Aorta (tissue), 5 donors: ENCODE measurements around the gene PMM2. TPM values are rescaled to one million over a fixed set of nuclear protein-coding genes. Genes with fewer than 3 reads are reported as not detected.
A peak's percentile ranks its signal among the peaks of the same experiment; 100 is the strongest.

Experiments used
- ATAC-seq: fragments of 200-7000 bp; cut with Tn5 transposase; one replicate; pipeline ENCODE4 v1.9.1; 2022; ENCODE audit warnings: moderate library complexity; ENCODE audit not compliant: low FRiP score
- DNase-seq, 2 donors: peaks; one replicate each; pipeline ENCODE4 v3.0.0-alpha.2; 2020
- H3K27ac ChIP-seq, 2 donors: one replicate each; pipeline ENCODE4 v1.5.1; 2013; ENCODE audit warnings: low read length in 2 of 2, mild to moderate bottlenecking in 2 of 2, moderate library complexity in 2 of 2, control low read depth in 1 of 2, inconsistent platforms in 1 of 2, low read depth in 1 of 2
- H3K27me3 ChIP-seq, 2 donors: one replicate each; pipeline ENCODE4 v1.6.1; 2013; ENCODE audit warnings: control low read depth in 1 of 2, low read length in 1 of 2, mild to moderate bottlenecking in 1 of 2, moderate library complexity in 1 of 2; ENCODE audit not compliant: insufficient read depth in 2 of 2, control insufficient read depth in 1 of 2
- H3K36me3 ChIP-seq, 2 donors: one replicate each; pipeline ENCODE4 v1.6.1; 2013; ENCODE audit warnings: control low read depth in 1 of 2, low read length in 1 of 2, mild to moderate bottlenecking in 1 of 2; ENCODE audit not compliant: insufficient read depth in 2 of 2, control insufficient read depth in 1 of 2
- H3K4me1 ChIP-seq, 2 donors: one replicate each; pipeline ENCODE4 v1.6.1; 2013; ENCODE audit warnings: low read length in 2 of 2, control low read depth in 1 of 2, mild to moderate bottlenecking in 1 of 2, moderate library complexity in 1 of 2; ENCODE audit not compliant: insufficient read depth in 2 of 2, control insufficient read depth in 1 of 2
- H3K4me3 ChIP-seq, 2 donors: one replicate each; pipeline ENCODE4 v1.5.1; 2013; ENCODE audit warnings: low read length in 2 of 2, control low read depth in 1 of 2, mild to moderate bottlenecking in 1 of 2
- H3K9me3 ChIP-seq: one replicate; pipeline ENCODE4 v1.6.1; 2013; ENCODE audit warnings: mild to moderate bottlenecking, low read length; ENCODE audit not compliant: control insufficient read depth
- WGBS, 2 donors: extraction: QIAGEN DNeasy Blood & Tissue Kit; methylation state at CpG; one replicate each; pipeline ENCODE4 v1.1.7; 2013; 5-methylcytosine and 5-hydroxymethylcytosine counted together
- intact Hi-C, 2 donors: fragments of 100-400 bp; cut with DNase I; formaldehyde crosslinking; loops; one replicate each; pipeline versions ENCODE4 v1.14.2 to v1.15.0; 2022
- polyA plus RNA-seq, 2 donors: library from polyadenylated mRNA; stranded (reverse); fragments of 200-250 nt; gene quantifications; one replicate each; pipeline ENCODE4 v1.2.3, GENCODE V29; 2013
- total RNA-seq, 2 donors: library from RNA; stranded (reverse); fragmentation: NEBNext Ultra II Directional; extraction: Animal tissue kit (Norgen Biotek cat#: 25700); gene quantifications; one replicate each; pipeline ENCODE4 v1.2.1, GENCODE V29; 2021
- donor health status: healthy with polysubstance abuse.
- donor health status: Bipolar disorder and iron deficiency.
- donor health status: DM: no; HTN: no; CAD: no.
- donor health status: DM: no; HTN: no; CAD: no.
- donor health status: DM: yes; HTN: yes; CAD: no.

The PMM2 gene
- total and polyA plus RNA-seq, 4 donors: 7.8 to 48.4 (median 31.7) TPM

DNA sequence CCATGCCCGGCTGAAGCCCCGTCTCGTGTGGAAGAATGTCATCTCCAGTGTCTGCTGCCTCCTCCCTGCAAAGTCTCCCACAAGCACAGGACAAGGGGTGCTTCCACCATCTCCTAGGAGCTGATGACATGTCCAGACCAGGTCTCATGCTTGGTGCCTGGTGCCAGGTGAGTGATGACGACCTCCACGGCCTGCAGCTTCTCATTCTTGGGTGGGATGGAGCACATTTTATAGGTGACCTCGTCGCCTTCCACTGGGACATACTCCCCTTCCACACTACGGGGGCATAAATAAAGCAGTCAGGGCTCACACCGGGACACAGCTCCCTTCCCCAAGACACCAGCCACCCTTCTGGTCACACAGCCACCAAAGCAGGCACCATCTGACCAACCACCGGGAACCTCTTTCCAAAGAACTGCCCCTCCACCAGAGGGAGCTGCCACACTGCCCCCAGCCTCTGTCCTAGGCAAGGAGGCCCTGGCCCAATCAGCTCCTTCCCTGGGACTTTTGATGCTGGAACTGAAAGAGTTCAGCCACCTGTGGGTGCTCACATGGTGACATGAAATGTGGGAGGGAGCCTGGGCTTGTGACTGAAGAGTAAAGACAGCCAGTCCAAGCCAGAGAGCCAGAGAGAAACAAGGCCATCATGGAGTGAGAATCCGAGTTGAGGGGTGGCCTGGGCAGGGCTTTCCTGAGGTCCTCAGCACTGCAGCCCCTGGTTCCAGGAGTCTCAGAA is 57.6 kb downstream of the PMM2 start:
- DNase-seq: peak in 1 of 2 donors; percentile 18
- ATAC-seq: no peak
- Histone ChIP-seq H3K36me3 (peaks cover 0 to 7% of the 10 kb centered on the region in 2 donors), H3K27ac (no peak overlapping the region), H3K4me3 (no peak overlapping the region), H3K27me3 (no peaks in the 10 kb centered on the region), H3K9me3 (no peaks in the 10 kb centered on the region), H3K4me1 (no peaks in the 10 kb centered on the region)
- intact Hi-C loops: no loop called here
- 88% methylated on average over 11 of the region's 11 CpGs for WGBS, 2 donors

DNA sequence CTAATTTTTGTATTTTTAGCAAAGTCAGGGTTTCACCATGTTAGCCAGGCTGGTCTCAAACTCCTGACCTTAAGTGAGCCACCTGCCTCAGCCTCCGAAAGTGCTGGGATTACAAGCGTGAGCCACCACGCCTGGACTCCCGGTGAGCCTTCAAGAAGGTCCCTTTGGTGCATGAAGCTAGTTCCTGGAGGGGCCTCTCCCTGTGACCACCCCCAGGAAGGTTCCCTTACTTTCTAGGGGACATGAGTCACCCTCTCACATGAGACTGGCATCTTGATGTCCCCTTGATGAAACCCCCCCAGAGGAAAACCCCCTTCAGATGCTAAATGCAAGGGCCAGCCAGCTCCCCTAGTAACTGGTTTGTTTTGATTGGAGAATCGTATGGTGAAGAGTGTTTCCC is 58.3 kb downstream of the PMM2 start:
- DNase-seq (peak in 1 of 2 donors; percentile 23), ATAC-seq (no peak)
- H3K4me1 ChIP-seq: no peaks in the 10 kb centered on the region
- 56 to 65% methylated on average over 5 of the region's 5 CpGs for WGBS, 2 donors
- no peaks in the 10 kb centered on the region for H3K27me3 ChIP-seq
- intact Hi-C loops: no loop called here
- no peak overlapping the region for H3K4me3 ChIP-seq
- peaks cover 0 to 7% of the 10 kb centered on the region in 2 donors for H3K36me3 ChIP-seq
- no peaks in the 10 kb centered on the region for H3K9me3 ChIP-seq
- no peak overlapping the region for H3K27ac ChIP-seq

DNA sequence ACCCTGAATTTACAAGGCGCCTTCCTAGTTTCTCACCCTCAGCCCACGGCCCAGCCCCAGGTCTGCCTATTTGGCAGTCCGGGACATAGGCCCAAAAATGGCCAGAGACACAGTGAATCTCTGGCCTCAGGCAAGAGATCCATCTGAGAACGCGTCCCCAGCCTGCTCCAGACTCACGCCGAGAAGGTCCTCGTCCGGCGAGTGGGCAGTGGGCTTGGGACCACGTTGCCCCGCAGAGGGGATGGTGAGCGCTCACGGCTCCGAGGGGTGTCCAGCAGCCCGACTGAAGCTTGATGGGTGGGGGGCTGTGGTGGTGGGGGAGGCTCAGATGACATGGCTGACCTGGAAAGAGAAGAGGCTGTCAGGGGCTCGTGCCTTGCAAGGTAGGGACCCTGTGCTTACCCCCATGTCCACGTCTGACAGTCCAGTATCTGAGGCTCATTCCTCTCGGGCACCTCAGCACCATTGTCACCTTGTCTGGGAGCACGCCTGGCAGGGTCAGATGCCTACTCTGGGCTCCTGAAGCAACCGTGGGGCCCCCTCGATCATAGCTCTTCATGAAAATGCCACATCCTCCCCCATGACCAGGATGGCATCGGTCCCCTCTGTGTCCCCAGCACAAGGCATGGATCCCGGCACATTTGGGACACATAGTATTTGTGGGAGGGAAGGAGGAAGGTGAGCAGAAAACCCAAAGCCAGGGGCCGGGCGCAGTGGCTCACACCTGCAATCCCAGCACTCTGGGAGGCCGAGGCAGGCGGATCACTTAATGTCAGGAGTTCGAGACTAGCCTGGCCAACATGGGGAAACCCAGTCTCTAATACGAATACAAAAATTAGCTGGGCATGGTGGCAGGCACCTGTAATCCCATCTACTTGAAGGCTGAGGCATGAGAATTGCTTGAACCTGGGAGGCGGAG is 61.6 kb downstream of the PMM2 start:
- Histone ChIP-seq H3K36me3 (peaks cover 0 to 7% of the 10 kb centered on the region in 2 donors), H3K9me3 (no peaks in the 10 kb centered on the region), H3K27me3 (no peaks in the 10 kb centered on the region), H3K27ac (no peak overlapping the region), H3K4me3 (no peak overlapping the region), H3K4me1 (no peaks in the 10 kb centered on the region)
- intact Hi-C loops: no loop called here
- ATAC-seq (no peak), DNase-seq (peak; percentile 40 to 68)
- 87% methylated on average over 30 to 31 of the region's 31 CpGs for WGBS, 2 donors

DNA sequence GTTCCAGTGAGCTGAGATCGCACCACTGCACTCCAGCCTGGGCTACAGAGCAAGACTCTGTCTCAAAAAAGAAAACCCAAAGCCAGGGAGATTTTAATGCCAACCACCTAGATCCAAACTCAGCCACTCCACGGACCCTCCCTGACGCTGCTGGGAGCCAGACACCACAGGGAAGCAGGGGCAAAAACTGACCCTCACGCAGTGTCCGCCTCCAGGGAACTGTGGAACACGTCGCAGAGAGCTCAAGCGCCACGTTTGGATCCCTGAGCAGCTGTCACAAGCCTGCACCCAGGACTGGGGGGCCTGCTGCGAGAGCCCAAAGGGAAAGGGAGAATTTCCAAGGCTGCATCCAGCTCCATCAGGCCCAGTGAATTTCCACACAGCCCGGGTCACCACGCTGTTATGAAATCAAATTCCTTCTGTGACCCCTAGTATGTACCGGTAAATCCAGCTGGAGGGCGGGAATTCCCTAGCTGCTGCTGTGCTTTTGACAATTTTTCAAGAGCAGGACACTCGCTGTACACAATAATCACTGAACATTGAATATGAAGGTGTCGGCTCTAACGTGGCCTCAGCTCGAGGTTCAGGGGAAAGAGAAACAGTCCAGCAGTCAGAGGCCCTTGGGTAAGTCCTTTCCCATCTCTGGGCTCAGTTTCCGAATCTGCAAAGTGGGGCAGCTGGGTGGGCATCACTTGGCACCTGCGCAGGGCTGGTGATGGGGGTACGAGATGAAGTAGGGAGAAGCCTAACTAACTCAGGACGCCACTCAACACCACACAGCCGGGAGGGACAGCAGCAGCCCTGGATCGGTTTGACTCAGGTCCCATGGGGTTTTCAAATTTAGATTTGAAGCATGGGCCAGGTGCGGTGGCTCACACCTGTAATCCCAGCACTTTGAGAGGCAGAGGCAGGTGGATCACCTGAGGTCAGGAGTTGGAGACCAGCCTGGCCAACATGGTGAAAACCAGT is 62.6 kb downstream of the PMM2 start:
- Histone ChIP-seq H3K4me3 (no peak overlapping the region), H3K27ac (no peak overlapping the region), H3K4me1 (no peaks in the 10 kb centered on the region), H3K36me3 (peaks cover 0 to 7% of the 10 kb centered on the region in 2 donors), H3K27me3 (no peaks in the 10 kb centered on the region), H3K9me3 (no peaks in the 10 kb centered on the region)
- 62 to 67% methylated on average over 25 of the region's 25 CpGs for WGBS, 2 donors
- intact Hi-C loops: no loop called here
- DNase-seq: peak; percentile 57 to 75
- ATAC-seq: peak; percentile 30

DNA sequence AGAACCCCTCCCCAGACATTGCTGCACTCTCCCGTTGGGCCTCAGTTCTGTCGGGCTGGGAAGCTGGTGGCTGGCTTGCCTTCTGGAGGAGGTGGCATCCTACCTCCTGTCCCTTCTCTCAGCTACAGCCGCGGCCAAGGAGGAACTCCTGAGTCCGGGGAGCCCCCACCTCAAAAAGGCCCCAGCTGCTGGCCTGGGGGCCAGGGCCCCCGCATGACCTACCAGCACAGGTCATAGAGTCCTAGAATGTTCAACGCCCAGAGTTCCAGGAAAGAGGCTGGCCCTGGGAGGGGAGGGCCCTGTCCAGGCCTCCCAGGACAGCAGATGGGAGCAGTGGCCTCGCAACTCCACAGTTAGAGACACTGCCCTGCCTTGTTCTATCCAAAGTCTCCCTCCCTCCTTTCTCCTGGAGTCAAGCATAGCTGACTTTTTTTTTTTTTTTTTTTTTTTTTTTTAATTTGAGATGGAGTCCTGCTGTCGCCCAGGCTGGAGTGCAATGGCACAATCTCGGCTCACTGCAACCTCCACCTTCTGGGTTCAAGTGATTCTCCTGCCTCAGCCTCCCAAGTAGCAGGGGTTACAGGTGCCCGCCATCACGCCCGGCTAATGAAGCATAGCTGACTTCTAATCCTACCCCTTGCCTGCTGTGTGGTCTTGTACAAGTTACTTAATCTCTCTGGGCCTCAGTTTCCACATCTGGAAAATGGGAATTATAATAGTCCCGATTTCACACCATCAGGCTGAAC is 64.1 kb downstream of the PMM2 start:
- 70 to 77% methylated on average over 14 of the region's 14 CpGs for WGBS, 2 donors
- no peak overlapping the region for H3K27ac ChIP-seq
- intact Hi-C loops: no loop called here
- no peaks in the 10 kb centered on the region for H3K27me3 ChIP-seq
- H3K4me1 ChIP-seq: no peaks in the 10 kb centered on the region
- peaks cover 0 to 7% of the 10 kb centered on the region in 2 donors for H3K36me3 ChIP-seq
- H3K4me3 ChIP-seq: no peak overlapping the region
- DNase-seq: peak; percentile 43 to 74
- ATAC-seq: no peak
- no peaks in the 10 kb centered on the region for H3K9me3 ChIP-seq

DNA sequence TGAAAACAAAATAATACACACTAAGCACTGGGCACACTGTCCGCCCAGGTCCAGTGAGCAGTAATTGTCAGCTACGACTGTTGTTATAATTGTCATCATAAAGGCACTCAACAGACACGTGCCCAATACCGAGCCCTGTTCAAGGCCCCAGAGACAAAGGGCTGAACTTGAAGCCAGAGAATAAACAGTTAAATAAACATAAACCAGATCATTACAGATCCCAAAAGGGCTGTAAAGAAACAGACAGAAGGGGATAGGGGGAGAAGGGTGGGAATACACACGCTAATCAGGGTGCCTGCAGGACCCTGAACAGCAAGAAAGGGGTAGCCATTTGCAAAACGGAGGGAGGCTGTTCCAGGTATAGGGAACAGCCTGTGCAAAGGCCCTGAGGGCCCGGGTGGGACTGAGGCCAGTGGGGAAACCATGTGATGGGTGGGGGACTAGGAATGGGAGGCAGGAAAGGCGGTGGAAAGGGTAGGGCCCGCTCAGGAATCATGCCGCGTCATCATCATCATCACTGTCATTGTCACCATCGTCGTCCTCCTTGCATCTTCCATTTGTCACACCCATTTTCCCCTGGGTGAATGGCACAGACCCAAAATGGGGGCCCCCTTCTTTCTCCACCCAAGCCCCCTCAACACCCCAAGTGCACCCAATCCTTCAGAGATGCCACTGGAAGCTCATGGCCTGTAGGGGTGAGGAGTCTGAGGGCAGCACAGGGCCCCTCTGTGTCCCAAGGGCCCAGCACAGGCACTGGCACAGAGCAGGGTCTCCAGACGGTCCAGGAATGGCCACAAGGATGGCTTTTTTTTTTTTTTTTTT is 64.9 kb downstream of the PMM2 start:
- intact Hi-C loops: no loop called here
- Histone ChIP-seq H3K9me3 (no peaks in the 10 kb centered on the region), H3K27ac (no peak overlapping the region), H3K27me3 (no peaks in the 10 kb centered on the region), H3K4me3 (no peak overlapping the region), H3K4me1 (no peaks in the 10 kb centered on the region), H3K36me3 (peaks cover 0 to 5% of the 10 kb centered on the region in 2 donors)
- WGBS, 2 donors: 80 to 81% methylated on average over 14 of the region's 14 CpGs
- DNase-seq: peak in 1 of 2 donors; percentile 48
- no peak for ATAC-seq

DNA sequence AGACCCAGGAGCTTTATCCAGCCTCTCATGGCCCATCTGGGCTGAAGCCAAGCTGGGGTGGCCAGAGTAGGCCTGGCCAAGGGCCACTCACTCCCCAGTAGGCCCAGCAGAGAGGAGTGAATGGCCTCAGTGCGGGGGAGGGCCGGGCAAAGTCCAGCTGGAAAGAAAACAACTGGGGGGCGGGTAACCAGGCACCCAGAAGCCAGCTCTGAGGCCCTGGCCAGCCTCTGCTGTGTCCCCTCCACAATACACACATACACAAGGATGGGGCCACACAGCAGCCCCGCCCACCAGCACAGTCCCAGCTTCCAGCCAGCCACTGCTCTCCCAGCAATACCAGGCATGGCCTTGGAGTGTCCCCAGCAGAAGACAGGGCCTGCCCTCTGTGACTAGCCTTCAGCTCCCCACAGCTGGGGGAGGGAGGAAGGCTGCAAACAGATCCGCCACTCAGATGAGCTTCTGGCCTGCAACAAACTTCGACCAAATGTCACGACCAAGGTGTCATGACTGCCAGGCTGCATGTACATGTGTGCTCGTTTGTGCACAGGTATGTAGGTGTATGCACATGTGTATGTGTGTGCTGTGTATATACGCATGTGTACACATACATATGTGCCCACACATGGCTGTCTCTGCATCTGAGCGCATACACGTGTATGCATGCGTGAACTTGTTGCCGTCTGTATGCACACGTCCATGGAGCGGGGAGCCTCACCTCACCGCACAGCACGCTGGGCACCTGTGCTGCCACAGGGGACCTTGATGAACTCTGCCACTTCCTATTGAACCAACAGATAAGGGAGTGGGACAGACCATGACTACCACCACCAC is 66.2 kb downstream of the PMM2 start:
- no peak for ATAC-seq
- Histone ChIP-seq H3K4me1 (no peaks in the 10 kb centered on the region), H3K4me3 (no peak overlapping the region), H3K27ac (no peak overlapping the region), H3K27me3 (no peaks in the 10 kb centered on the region), H3K36me3 (no peaks in the 10 kb centered on the region), H3K9me3 (no peaks in the 10 kb centered on the region)
- WGBS, 2 donors: 59 to 63% methylated on average over 17 of the region's 17 CpGs
- intact Hi-C loops: no loop called here
- peak in 1 of 2 donors; percentile 59 for DNase-seq
